Fibroblast of the aortic adventitia (primary cell): Measurements from ENCODE around the gene PALLD. TPM values are rescaled to one million over a fixed set of nuclear protein-coding genes. Genes with fewer than 3 reads are reported as not detected.
A peak's percentile ranks its signal among the peaks of the same experiment; 100 is the strongest.
"Not testable (repeated sequence)": the region's sequence is repeated elsewhere in the genome, so short reads cannot be mapped to it uniquely, and the experiment has no call there.

Experiments
- DNase-seq: peaks from one replicate; pipeline ENCODE4 v3.0.0-alpha.2; 2010; ENCODE audit warnings: low read depth
- H3K4me3 ChIP-seq: 2 replicates; pipeline ENCODE4 v1.5.1; 2011; ENCODE audit warnings: low read depth, mild to moderate bottlenecking, control low read depth, low read length, moderate library complexity
- total RNA-seq: library from RNA; depleted of rRNA; stranded (reverse); fragments of >200 nt; gene quantifications from 2 replicates; pipeline ENCODE4 v1.2.3, GENCODE V29; 2012; ENCODE audit warnings: low replicate concordance
- TF ChIP-seq, protein P1 (sequence below): IDR thresholded peaks from 2 replicates; pipeline ENCODE4 v1.5.1; 2011; ENCODE audit warnings: mild to moderate bottlenecking, low read length, control low read depth, inconsistent platforms; ENCODE audit not compliant: insufficient read depth

PALLD gene
- total RNA-seq, 1 donor, result 52.1 TPM

DNA sequence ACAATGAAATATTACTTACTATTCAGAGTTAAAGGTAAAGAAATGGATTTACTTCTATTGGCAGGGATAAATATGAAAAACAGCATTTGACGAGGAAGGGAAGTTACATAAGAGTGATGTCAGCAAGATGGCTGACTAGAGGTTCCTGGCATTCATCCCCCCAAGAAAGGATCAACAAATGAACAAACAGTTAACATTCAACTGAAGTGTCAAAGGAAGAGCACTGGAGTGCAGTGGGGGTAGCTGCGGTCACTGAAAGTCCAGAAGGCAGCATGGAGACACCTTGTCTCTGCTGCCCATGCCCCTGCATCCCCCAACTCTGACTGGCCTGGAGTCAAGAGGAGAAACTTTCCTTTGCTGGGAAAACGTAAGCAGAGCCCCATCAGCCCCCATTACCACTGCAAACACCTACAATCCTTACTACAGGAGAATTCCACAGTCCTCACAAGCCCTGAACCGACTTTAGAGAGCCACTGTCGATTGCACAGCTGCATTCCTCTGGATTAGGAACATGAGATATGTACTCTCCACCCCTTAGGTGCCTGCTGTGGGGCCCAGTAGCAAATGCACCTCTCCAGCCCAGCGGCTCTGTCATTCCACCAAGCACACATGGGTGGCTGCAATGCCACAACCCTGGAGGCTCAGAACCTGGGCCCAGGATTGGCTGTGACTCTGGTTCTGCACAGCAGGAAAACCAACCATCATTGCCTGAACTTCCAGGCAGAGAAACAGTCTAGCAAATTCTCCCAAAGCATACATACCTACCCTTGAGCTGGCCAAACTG, 433.8 kb downstream of the PALLD start:
- no peak overlapping the region for H3K4me3 ChIP-seq
- DNase-seq, result no peak
- TF ChIP-seq, protein P1, sequence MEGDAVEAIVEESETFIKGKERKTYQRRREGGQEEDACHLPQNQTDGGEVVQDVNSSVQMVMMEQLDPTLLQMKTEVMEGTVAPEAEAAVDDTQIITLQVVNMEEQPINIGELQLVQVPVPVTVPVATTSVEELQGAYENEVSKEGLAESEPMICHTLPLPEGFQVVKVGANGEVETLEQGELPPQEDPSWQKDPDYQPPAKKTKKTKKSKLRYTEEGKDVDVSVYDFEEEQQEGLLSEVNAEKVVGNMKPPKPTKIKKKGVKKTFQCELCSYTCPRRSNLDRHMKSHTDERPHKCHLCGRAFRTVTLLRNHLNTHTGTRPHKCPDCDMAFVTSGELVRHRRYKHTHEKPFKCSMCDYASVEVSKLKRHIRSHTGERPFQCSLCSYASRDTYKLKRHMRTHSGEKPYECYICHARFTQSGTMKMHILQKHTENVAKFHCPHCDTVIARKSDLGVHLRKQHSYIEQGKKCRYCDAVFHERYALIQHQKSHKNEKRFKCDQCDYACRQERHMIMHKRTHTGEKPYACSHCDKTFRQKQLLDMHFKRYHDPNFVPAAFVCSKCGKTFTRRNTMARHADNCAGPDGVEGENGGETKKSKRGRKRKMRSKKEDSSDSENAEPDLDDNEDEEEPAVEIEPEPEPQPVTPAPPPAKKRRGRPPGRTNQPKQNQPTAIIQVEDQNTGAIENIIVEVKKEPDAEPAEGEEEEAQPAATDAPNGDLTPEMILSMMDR, result no peak

DNA sequence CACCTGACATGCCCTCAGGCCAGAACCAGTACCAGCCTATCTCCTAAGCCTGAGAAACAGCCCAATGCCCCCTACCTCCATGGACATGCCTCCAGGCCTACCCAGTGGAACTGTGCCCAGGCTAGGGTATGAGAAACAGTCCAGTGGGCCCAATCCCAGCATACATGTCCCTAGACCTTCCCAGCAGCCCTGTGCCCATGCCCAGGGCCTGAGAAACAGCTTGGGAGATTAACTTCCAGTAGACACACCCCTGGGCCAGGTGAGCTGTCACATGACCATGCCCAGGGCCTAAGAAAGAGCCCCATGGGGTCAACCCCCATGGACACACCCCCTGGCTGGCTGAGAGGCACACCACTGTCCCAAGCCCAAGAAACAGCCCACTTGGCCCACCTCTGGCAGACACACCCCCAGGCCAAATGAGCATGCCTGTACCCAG, 434.4 kb downstream of the PALLD start:
- no peak overlapping the region for H3K4me3 ChIP-seq
- TF ChIP-seq, protein P1, result no peak
- DNase-seq, result no peak

DNA sequence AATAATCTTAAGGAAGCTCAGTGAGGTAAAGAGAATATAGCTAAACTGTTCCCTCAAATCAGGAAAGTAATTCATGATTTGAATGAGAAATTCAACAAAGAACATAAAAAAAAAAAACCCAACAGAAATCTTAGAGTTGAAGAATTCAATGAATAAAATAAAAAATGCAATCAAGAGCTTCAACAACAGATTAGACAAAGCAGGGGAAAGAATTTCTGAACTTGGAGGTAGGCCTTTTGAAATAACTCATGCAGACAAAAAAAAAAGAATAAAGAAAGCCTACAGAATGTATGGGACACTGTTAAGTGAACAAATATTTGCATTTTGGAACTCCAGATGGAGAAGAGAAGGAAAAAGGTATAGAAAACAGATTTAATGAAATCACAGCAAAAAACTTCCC, 435.3 kb downstream of the PALLD start:
- TF ChIP-seq, protein P1, result no peak
- no peak for DNase-seq
- H3K4me3 ChIP-seq, result no peak overlapping the region

DNA sequence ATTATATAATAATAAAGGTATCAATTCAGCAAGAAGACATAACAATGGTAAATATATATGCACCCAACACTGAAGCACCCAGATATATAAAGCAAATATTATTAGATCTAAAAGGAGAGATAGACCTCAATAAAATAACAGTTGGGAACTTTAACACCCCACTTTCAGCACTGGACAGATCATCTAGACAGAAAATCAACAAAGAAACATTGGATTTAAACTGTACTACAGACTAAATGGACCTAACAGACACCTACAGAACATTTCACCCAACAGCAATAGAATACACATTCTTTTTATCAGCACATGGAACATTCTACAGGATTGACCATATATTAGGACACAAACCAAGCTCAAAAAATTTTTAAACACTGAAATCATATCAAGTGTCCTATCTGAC, 436.6 kb downstream of the PALLD start:
- no peak for DNase-seq
- no peak overlapping the region for H3K4me3 ChIP-seq
- TF ChIP-seq, protein P1, result no peak

DNA sequence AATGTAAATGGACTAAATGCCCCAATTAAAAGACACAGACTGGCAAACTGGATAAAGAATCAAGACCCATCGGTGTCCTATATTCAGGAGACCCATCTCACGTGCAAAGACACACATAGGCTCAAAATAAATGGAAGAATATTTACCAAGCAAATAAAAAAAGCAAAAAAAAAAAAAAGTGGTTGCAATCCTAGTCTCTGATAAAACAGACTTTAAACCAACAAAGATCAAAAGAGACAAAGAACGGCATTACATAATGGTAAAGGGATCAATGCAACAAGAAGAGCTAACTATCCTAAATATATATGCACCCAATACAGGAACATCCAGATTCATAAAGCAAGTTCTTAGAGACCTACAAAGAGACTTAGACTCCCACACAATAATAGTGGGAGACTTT, 440.6 kb downstream of the PALLD start:
- not testable (repeated sequence) for DNase-seq, H3K4me3 ChIP-seq

DNA sequence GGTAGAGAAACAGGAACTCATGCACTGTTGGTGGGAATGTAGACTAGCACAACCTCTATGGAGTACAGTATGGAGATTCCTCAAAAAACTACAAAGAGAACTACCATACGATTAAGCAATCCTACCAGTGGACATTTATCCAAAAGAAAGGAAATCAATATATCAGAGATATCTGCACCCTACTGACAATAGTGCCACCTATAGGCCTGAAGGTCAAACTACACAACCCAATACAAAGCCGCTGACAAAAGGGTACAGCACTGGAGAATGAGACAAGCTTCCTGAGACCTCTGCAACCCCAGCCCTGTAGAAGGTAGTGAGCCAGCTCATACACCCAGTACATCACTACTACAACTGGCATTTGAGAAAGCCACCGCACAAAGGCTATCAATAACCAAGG, 446.1 kb downstream of the PALLD start:
- DNase-seq, result no peak
- TF ChIP-seq, protein P1, result peak; percentile 52

DNA sequence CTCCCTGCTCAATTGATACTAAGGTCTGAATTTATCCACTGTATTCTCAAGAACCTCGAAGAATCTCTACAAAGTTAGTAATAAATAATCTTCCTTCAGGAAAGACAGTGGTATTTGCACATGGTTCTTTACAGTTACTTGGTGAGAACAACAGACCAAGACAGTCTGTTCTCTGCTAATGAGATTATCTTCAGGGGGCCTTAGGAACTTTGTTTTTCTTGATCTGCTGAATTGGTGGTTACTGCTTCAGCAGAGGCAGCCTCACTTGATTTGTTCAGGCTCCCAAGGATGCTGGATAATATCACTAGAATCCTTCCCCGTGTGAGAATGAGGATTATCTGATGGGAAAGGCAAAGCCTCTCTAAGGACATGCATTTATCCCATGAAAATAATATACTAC, 448.4 kb downstream of the PALLD start:
- no peak for DNase-seq
- TF ChIP-seq, protein P1, result no peak
- H3K4me3 ChIP-seq, result no peak overlapping the region

More for the DNA sequence above, 446.1 kb downstream of the PALLD start:
- no peak overlapping the region for H3K4me3 ChIP-seq

DNA sequence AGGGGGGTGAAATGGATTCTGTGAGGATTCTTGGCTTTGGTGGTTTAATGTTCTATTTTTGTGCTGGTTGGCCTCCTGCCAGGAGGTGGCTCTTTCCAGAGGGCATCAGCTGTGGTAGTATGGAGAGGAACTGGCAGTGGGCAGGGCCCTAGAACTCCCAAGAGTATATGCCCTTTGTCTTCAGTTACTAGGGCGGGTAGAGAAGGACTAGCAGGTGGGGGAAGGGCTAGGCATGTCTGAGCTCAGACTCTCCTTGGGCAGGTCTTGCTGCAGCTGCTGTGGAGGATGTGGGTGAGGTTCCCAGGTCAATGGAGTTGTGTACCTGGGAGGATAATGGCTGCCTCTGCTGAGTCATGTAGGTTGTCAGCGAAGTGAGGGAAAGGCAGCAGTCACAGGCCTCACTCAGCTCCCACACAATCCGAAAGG, 456.0 kb downstream of the PALLD start:
- not testable (repeated sequence) for DNase-seq, H3K4me3 ChIP-seq
